ENCODE data around the gene TNNT1.

DNA sequence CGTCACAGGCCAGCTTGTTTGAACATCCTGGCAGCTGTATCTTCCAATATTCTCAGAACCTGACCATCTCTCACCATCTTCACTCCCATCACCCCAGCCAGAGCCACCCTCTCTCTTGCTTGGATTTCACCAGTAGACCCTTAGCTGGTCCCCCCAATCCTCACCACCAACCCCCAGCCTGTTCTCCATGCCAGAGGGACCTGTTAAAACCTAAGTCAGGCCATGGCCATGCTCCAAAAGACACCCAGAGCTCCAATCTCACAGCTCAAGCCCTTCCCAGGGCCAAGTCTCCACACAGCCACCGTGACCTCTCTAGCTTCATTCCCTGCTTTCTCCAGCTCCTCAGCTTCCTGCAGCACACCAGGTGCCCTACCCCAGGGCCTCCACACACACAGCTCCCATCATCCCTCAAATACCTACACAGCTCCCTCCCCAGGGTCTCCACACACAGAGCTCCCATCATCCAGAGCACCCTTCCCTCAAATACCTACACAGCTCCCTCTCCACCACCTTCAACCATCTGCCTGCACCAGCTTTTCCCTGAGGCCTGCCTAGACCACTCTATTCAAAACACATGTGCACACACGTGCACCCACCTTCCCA lies 59.6 kb downstream of the TNNT1 start:
- TF ChIP-seq POLR2A (IDR thresholded peaks at IDR 0.05): no peak
- TF ChIP-seq, protein P1, sequence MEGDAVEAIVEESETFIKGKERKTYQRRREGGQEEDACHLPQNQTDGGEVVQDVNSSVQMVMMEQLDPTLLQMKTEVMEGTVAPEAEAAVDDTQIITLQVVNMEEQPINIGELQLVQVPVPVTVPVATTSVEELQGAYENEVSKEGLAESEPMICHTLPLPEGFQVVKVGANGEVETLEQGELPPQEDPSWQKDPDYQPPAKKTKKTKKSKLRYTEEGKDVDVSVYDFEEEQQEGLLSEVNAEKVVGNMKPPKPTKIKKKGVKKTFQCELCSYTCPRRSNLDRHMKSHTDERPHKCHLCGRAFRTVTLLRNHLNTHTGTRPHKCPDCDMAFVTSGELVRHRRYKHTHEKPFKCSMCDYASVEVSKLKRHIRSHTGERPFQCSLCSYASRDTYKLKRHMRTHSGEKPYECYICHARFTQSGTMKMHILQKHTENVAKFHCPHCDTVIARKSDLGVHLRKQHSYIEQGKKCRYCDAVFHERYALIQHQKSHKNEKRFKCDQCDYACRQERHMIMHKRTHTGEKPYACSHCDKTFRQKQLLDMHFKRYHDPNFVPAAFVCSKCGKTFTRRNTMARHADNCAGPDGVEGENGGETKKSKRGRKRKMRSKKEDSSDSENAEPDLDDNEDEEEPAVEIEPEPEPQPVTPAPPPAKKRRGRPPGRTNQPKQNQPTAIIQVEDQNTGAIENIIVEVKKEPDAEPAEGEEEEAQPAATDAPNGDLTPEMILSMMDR (IDR thresholded peaks at IDR 0.05): no peak
